ENCODE data around the gene TKFC. TPM values are rescaled to one million over a fixed set of nuclear protein-coding genes. Genes with fewer than 3 reads are reported as not detected.

Gene TKFC
- total RNA-seq, 1 donor from 2014 or later, result 75.8 TPM

GRCh38 chr11:61307354-61307753 lies 25.7 kb upstream of the TKFC start:
- no peak for DNase-seq (ENCODE audit: low spot score in 2 of 2, unreplicated experiment in 2 of 2)
- Mint-ChIP-seq H3K4me3 (no peak overlapping the region), H3K9me3 (no peaks in the 10 kb centered on the region), H3K27me3 (ENCODE audit: low read depth) (no peaks in the 10 kb centered on the region), H3K27ac (no peak overlapping the region), H3K36me3 (peaks cover 20% of the 10 kb centered on the region), H3K4me1 (no peaks in the 10 kb centered on the region)
- no peak for TF ChIP-seq CTCF (IDR thresholded peaks at IDR 0.05; ENCODE audit: unreplicated experiment)

- Mint-ChIP-seq H3K4me1 (no peaks in the 10 kb centered on the region), H3K27ac (no peak overlapping the region), H3K27me3 (ENCODE audit: low read depth) (no peaks in the 10 kb centered on the region), H3K9me3 (no peaks in the 10 kb centered on the region), H3K36me3 (peaks cover 24% of the 10 kb centered on the region), H3K4me3 (no peak overlapping the region)
- no peak for TF ChIP-seq CTCF (IDR thresholded peaks at IDR 0.05; ENCODE audit: unreplicated experiment)
- DNase-seq (ENCODE audit: low spot score in 2 of 2, unreplicated experiment in 2 of 2), result no peak
Observed at GRCh38 chr11:61309141-61309540, 23.9 kb upstream of the TKFC start.

DNA sequence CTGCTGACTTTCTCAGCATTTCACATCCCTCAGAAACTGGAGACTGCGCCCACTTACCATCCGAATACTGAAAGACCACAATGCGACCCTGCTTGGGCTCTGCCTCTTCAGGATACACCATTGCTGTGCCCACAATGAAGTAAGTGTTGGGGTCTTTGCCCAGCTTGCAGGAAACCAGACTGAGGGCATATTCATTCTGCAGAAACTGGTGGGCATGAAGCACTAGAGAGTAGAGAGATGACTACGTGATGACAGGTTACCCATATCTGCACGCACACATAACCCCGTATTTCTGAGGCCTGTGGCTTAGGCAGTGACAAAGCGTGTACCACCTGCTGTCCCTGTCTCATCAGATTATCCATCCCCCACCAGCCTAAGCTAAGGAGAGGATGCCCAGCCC lies 23.3 kb upstream of the TKFC start:
- no peaks in the 10 kb centered on the region for H3K27me3 Mint-ChIP-seq (ENCODE audit: low read depth)
- no peak overlapping the region for H3K27ac Mint-ChIP-seq
- TF ChIP-seq CTCF (IDR thresholded peaks at IDR 0.05; ENCODE audit: unreplicated experiment), result no peak
- peaks cover 24% of the 10 kb centered on the region for H3K36me3 Mint-ChIP-seq
- no peaks in the 10 kb centered on the region for H3K4me1 Mint-ChIP-seq
- no peak overlapping the region for H3K4me3 Mint-ChIP-seq
- no peaks in the 10 kb centered on the region for H3K9me3 Mint-ChIP-seq
- no peak for DNase-seq (ENCODE audit: low spot score in 2 of 2, unreplicated experiment in 2 of 2)

DNA sequence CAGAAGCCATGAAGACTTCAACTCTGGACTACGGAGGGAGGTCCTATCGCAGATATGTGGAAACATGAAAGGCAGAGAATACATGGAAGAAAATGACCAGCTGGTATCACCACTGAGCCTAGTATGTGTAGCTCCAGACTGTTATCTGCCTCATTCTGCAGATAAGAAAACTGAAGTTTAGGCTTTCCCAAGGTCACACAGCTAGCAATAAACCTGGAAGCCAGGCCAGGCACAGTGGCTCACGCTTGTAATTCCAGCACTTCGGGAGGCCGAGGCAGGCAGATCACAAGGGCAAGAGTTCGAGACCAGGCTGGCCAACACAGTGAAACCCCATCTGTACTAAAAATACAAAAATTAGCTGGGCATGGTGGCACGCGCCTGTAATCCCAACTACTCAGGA lies 22.3 kb upstream of the TKFC start:
- Mint-ChIP-seq H3K36me3 (peaks cover 22% of the 10 kb centered on the region), H3K27me3 (ENCODE audit: low read depth) (no peaks in the 10 kb centered on the region), H3K9me3 (no peaks in the 10 kb centered on the region), H3K27ac (no peak overlapping the region), H3K4me1 (no peaks in the 10 kb centered on the region), H3K4me3 (no peak overlapping the region)
- no peak for DNase-seq (ENCODE audit: low spot score in 2 of 2, unreplicated experiment in 2 of 2)
- no peak for TF ChIP-seq CTCF (IDR thresholded peaks at IDR 0.05; ENCODE audit: unreplicated experiment)

DNA sequence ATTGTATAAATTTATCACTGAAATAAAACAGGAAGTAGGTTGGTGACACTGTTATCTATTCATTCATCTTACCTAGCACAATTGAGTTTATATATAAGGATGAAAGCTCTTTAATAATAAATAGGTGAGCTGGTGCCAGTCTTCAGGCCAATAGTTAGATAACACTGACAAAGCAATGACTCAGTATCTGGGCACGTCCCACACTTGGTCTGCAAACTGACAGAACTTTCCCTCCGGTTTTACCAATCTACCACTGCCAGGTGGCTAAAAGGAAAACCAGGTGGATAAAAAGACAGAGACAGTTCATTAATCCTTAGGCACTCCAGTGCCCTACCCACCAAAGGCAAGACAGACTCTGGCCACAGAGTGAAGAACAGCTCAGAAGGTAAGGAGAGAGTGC lies 17.8 kb upstream of the TKFC start:
- Mint-ChIP-seq H3K9me3 (no peaks in the 10 kb centered on the region), H3K27me3 (ENCODE audit: low read depth) (no peaks in the 10 kb centered on the region), H3K27ac (no peak overlapping the region), H3K4me3 (no peak overlapping the region), H3K36me3 (peaks cover 38% of the 10 kb centered on the region), H3K4me1 (no peaks in the 10 kb centered on the region)
- no peak for DNase-seq (ENCODE audit: low spot score in 2 of 2, unreplicated experiment in 2 of 2)
- no peak for TF ChIP-seq CTCF (IDR thresholded peaks at IDR 0.05; ENCODE audit: unreplicated experiment)

Measured in mesothelial cell of epicardium (in vitro differentiated cells).